Neural progenitor cell (in vitro differentiated cells): Measurements from ENCODE around the gene NEGR1.

Experiments used
- CTCF ChIP-seq: fragments of 200-600 bp; sonication (generic); IDR thresholded peaks from 2 replicates; pipeline ENCODE4 v1.5.1; 2017; ENCODE audit warnings: antibody characterized with exemption, mild to moderate bottlenecking
- EZH2 ChIP-seq: fragments of 200-600 bp; sonication (generic); IDR thresholded peaks from 2 replicates; pipeline ENCODE4 v1.6.1; 2017; ENCODE audit warnings: antibody characterized with exemption, mild to moderate bottlenecking, moderate library complexity
- EZH2phosphoT487 ChIP-seq: fragments of 200-600 bp; sonication (generic); IDR thresholded peaks from 2 replicates; pipeline ENCODE4 v1.6.1; 2017; ENCODE audit warnings: antibody characterized with exemption

DNA sequence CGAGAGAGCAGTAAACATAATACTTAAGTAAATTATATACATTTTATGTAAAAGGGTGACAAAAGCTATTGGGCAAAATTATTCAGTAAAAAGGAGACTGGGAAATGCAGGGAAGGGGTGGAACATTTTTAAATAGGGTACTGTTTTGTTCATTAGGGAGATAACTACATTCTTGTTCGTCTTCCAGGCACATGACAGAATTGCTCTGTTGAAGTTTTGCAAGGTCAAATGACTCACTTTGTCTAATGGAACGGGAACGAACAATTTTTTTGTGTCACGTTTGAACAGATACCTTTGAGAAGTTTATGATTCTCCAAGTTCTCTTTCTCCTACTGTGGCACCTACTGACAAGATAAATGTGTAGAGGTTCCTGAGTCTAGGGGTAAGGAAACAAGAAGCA, 819.2 kb downstream of the NEGR1 start:
- TF ChIP-seq CTCF, result no peak
- TF ChIP-seq EZH2phosphoT487, result no peak
- no peak for TF ChIP-seq EZH2
